GM18499 (cell line): ENCODE results near the gene KRTAP10-11.
"Not testable (repeated sequence)": the region's sequence is repeated elsewhere in the genome, so short reads cannot be mapped to it uniquely, and the experiment has no call there.

Experiments
- ATAC-seq: cut with Tn5 transposase; IDR thresholded peaks from one replicate; pipeline ENCODE4 v1.9.1; 2021; ENCODE audit warnings: moderate number of reproducible peaks; ENCODE audit not compliant: insufficient read depth, unreplicated experiment

The KRTAP10-11 gene

GRCh38 chr21:44686843-44687561 is 40.8 kb downstream of the KRTAP10-11 start:
- no peak for ATAC-seq

GRCh38 chr21:44687671-44688070 is 41.5 kb downstream of the KRTAP10-11 start:
- no peak for ATAC-seq

DNA sequence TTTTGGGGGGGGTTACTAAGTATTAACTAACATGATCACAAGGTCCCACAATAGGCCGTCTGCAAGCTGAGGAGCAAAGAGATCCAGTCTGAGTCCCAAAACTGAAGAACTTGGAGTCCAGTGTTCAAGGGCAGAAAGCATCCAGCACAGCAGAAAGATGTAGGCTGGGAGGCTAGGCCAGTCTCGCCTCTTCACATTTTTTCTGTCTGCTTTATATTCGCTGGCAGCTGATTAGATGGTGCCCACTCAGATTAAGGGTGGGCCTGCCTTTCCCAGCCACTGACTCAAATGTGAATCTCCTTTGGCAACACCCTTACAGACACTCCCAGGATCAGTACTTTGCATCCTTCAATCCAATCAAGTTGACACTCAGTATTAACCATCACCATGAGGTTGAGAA is 43.5 kb downstream of the KRTAP10-11 start:
- not testable (repeated sequence) for ATAC-seq

- ATAC-seq: no peak
These were observed 45.5 kb downstream of the KRTAP10-11 start for GRCh38 chr21:44691686-44692085.

- no peak for ATAC-seq
These were observed 46.7 kb downstream of the KRTAP10-11 start for GRCh38 chr21:44692798-44693512.

GRCh38 chr21:44694776-44695175 is 48.6 kb downstream of the KRTAP10-11 start:
- no peak for ATAC-seq

- ATAC-seq: no peak
These were observed 49.0 kb downstream of the KRTAP10-11 start for GRCh38 chr21:44695184-44695583.

- ATAC-seq: no peak
These were observed 49.4 kb downstream of the KRTAP10-11 start for GRCh38 chr21:44695641-44696040.

DNA sequence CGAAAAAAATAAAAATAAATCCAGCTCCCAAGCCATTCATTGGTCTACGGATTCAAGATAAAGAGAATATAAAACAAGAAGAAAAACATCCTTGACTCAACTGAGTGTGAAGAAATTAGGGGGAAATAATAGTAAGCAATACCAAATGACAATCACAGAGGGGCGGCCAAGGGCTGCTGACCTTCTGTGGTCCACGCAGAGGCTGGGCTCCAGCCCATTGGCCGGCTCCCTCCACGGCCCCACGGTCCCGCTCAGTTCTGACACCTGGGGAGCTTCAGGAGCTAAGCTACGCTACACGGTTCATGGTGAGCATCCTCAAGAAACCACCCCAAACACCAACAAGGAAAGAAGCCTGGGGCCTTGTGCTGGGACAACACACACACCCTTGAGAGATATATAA is 50.4 kb downstream of the KRTAP10-11 start:
- ATAC-seq: no peak
